H1 (cell line): Measurements from ENCODE around the gene SMNDC1. TPM values are rescaled to one million over a fixed set of nuclear protein-coding genes. Genes with fewer than 3 reads are reported as not detected.

Experiments used
- KDM5A ChIP-seq: fragments of 200-600 bp; IDR thresholded peaks from 2 replicates; pipeline ENCODE4 v1.7.1; 2012; ENCODE audit warnings: mild to moderate bottlenecking, low read length, inconsistent platforms, mixed read lengths
- polyA plus RNA-seq, 7 experiments: library from polyadenylated mRNA; depleted of rRNA in 3 of 7; stranded (reverse) in 5 of 7; unstranded in 2 of 7; fragments of >200 nt in 5 of 7; fragments of 200-250 nt in 2 of 7; gene quantifications; 1 replicate in 5 of 7; 2 replicates in 1 of 7; 4 replicates in 1 of 7; pipeline versions ENCODE4 v1.2.1 to v1.2.3, GENCODE V29; 2011 to 2013; ENCODE audit warnings: missing spikeins in 2 of 7, mixed read lengths in 2 of 7
- total RNA-seq: library from RNA; stranded (reverse); fragmentation: NEBNext Ultra II Directional; extraction: Animal tissue kit (Norgen Biotek cat#: 25700); gene quantifications from 2 replicates; pipeline ENCODE4 v1.2.1, GENCODE V29; 2021

SMNDC1 gene
- total and polyA plus RNA-seq, 2 of the 8 experiments (the other 6 are each of a cell fraction or from before 2014, with no cell fraction given) = 8.1 to 48.6 TPM

DNA sequence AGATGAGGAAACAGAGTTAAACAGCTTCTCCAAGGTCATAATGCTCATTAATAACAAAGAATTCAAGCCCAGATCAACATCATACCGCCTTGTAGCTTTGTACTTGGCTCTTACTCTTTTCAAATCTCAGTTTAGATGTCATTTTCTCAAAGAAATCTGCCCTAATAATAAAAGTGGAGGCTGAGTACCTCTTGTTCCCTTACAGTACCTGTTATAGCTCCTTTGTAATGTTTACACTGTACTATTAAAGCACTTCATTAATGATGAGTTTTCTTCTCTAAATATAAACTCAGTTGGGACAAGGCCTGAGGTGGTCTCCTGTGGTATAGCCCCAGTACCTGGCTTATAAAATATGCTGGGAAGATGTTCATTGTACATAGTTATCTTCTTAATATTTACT lies 7.8 kb downstream of the SMNDC1 start (continued):
- TF ChIP-seq KDM5A = no peak
